GM13977 (cell line): ENCODE data around the gene RAG2.

ENCODE experiments used
- DNase-seq: peaks from one replicate; pipeline ENCODE4 v3.0.0; 2012; ENCODE audit warnings: low spot score
- in situ Hi-C: fragments of 300-500 bp; cut with MboI; formaldehyde crosslinking; loops from one replicate; pipeline ENCODE4 v1.12.0; 2022; ENCODE audit warnings: low sequenced_read_pairs, low pct_unique_long_range_greater_than_20kb, mixed read lengths, inconsistent platforms; ENCODE audit not compliant: unreplicated experiment
- TF ChIP-seq, protein P1 (sequence below): IDR thresholded peaks from 2 replicates; pipeline ENCODE4 v1.5.1; 2012; ENCODE audit warnings: mild to moderate bottlenecking, control low read depth; ENCODE audit not compliant: insufficient read depth; ENCODE audit errors: extremely low read depth, missing control alignments

The RAG2 gene

DNA sequence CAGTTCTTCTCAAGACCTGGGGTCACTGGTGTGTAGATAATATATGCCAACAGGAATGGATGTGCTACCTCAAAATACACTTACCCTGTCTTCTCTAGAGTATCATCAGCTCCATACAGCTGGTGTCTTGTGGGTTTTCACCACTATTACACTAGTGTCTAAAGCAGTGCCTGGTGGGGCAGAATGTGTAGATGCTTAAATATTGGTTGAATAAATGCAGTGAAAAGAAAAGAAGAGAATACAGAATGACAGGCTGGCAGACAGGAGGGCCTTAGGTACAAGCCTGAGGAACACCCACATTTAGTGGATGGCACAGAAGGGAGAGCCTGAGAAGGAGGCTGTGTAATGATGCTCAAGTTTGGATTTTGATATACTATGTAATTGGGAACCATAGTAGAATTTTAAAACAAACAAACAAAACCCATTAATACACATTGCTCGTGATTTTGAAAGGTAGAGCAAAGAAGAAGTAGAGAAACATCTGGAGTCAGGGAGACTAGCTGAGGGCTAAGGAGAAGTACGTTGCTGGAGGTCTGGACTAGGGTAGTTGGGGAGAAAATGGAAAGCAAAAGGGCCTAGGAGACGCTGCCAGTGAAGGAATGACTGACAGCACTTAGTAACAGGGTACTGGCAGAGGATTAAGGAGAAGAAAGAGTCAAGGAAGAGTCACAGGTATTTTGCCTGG is 20.5 kb upstream of the RAG2 start:
- DNase-seq, result no peak
- TF ChIP-seq, protein P1, sequence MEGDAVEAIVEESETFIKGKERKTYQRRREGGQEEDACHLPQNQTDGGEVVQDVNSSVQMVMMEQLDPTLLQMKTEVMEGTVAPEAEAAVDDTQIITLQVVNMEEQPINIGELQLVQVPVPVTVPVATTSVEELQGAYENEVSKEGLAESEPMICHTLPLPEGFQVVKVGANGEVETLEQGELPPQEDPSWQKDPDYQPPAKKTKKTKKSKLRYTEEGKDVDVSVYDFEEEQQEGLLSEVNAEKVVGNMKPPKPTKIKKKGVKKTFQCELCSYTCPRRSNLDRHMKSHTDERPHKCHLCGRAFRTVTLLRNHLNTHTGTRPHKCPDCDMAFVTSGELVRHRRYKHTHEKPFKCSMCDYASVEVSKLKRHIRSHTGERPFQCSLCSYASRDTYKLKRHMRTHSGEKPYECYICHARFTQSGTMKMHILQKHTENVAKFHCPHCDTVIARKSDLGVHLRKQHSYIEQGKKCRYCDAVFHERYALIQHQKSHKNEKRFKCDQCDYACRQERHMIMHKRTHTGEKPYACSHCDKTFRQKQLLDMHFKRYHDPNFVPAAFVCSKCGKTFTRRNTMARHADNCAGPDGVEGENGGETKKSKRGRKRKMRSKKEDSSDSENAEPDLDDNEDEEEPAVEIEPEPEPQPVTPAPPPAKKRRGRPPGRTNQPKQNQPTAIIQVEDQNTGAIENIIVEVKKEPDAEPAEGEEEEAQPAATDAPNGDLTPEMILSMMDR, result no peak
- in situ Hi-C loops, result no loop called here

DNA sequence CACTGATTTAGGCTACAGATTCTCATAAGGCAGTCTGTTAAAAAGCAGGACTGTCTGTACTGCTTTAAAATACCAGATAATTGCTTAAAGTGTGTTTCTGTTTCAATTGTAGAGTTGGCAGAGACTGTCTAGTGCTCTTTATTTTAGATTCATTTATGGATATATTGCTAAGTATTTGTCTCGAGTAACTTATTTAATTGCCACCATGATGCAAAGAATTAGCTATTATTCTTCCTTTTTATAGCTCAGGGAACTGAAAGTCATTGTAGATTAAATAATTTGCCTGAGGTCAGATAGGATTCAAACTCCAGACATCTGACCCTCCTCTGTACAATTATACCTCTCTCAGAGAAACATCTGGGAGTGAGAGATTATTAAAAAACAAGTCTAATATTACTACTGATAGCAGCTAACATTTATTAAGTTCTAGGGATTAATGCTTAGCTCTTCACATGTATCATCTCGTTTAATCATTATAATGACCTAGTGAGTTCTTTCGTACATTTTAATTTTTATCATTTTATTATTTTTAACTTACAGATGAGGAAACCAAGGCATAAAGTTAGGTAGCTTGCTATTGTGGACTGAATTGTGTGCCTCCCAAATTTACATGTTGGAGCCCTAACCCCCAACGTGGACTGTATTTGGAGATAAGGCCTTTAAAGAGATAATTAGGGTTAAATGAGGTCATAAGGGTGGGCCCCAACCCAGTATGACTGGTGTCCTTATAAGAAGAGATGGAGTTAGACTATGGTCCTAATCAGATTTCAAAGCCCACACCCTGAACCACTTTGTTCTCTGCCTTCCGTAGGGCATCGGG is 19.7 kb upstream of the RAG2 start:
- DNase-seq, result no peak
- TF ChIP-seq, protein P1, result no peak
- in situ Hi-C loops, result no loop called here

DNA sequence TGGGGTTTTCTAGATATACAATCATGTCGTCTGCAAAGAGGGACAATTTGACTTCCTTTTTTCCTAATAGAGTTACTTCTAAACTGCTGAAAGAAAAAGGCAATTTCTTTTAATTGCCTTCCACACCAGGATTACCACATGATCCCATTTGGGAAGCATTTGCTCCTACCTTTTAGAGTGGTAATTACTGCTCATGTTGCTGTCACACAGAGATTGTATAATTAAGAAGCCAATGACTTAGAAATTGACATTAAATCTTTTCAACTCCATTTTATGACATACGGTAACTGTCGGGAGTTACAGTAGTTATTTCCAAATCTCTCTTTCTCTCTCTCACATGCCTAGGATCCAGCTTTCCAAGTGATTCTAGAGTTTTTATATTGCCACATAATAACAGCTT is 17.8 kb upstream of the RAG2 start:
- TF ChIP-seq, protein P1, result no peak
- DNase-seq, result no peak
- in situ Hi-C loops, result no loop called here

DNA sequence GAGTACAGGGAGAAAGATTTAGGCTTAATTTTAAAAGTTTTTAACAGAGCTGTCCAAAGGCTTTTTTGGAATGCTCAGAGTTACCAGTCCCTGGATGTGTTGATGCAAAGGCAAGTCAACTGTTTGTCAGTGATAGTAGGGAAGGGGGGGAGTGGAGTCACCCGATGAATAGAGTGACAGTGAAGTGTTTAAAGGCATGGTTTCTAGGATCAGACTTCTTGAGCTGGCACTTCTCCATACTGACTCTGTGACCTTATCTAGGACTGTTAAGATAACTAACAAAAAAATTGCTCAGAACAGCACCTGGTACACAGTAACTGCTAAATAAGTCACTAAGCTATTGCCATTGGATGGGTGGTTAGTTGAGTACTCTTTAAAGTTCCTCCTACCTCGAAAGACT is 11.3 kb upstream of the RAG2 start:
- in situ Hi-C loops, result no loop called here
- TF ChIP-seq, protein P1, result no peak
- no peak for DNase-seq

DNA sequence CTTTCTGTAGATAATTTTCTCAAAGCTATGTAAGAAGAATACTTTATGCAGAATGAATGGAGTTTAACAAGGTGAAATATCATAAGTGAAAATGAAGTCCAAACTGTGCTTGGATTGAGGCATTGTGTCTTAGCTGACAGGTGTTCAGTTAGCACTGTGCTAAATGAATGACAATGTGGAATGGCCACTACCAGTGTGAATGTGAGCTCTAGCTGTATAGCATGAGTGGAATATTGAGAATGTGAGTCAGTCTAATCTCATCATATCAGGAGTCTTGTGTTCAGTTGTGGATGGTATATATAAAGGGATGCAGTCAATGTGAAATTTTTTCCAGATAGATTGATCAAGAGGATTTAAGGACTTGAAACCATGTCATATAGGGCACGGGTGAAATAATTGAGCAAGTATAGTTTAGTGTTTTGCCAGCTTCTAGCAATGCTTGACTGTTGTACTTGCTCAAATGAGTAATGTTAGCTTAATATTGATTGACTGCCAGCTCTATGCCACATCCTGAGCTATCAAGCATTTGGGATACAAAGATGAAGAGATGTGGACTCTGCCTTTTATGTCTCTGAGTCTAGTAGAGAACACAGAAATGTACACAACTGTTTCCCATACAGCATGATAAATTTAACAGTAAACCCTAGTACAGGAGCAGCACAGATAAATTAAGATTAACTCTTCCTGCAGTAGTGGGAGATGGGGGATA is 10.6 kb upstream of the RAG2 start:
- TF ChIP-seq, protein P1, result no peak
- DNase-seq, result no peak
- in situ Hi-C loops, result no loop called here

DNA sequence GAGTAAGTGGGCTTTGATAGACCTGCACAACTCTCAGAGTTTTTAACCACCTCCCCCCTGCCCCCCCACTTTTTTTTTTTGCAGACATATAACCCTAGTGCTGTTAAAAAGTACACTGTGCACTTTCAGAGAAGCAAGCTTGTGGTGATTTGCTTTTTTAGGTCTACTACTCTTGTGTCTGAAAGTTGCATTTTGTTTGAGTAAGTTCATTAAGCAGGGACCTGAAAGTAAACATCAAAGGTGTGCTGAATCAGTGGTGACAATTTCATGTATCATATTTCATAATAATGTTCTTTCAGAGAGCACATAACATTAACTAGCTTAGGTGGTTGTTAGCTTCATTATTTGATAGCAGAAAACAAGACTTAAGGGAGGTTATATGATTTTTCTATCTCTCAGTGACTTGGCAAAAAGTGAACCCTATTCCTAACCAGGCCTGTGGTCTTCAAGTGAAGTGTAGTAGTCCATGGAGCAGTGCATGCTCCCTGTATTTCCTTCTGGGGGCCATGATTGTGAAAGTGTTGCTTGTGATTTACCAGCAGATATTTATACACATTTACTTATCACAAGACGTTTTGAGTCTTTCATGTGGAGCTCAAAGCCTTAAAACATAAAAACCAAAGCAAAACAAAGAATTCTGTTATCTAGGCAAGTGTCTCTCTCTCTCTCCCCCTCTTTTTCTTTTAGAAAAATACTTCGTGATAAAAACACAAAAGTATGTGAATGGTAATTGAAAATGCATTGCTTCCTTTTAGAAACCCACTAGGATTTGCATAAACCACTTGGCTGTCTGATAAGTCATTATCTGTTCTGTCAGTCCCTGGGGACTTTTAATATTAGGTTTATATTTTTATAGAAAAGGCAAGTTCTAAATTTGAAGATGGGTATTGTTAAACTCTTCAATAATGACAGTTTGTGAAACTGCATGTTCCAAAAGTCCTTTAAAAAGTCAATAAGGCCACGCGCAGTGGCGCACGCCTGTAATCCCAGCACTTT is 7.5 kb upstream of the RAG2 start:
- in situ Hi-C loops, result no loop called here
- TF ChIP-seq, protein P1, result no peak
- peak; percentile 9 for DNase-seq
